HCT116 (cell line): ENCODE data around the gene LCN6. TPM values are rescaled to one million over a fixed set of nuclear protein-coding genes. Genes with fewer than 3 reads are reported as not detected.

ENCODE experiments used
- ATAC-seq: fragments of 200-7000 bp; cut with Tn5 transposase; 2 replicates; pipeline ENCODE4 v1.9.1; 2020; ENCODE audit warnings: mild to moderate bottlenecking, moderate library complexity
- BruUV-seq: library from RNA; stranded (reverse); fragments of 400-500 nt; replicated peaks from 2 replicates; lab custom pipeline; 2021; lab: Mats Ljungman, UMichigan
- CTCF ChIA-PET: fragments of 300-600 bp; sonication (Branson Sonifier 250); formaldehyde crosslinking; loops from one replicate; lab custom pipeline; 2021; ENCODE audit warnings: antibody characterized with exemption; lab: Charles Lee
- POLR2A ChIA-PET: fragments of 300-600, 350-600 bp; sonication (Branson Sonifier 250); formaldehyde crosslinking; loops from one replicate; lab custom pipeline; 2021; ENCODE audit warnings: antibody characterized with exemption; lab: Charles Lee
- RAD21 ChIA-PET, 2 experiments: fragments of 300-600 bp; sonication (Branson Sonifier 250); formaldehyde crosslinking; loops; one replicate each; lab custom pipeline; 2023; ENCODE audit warnings: low total read pairs in 2 of 2; ENCODE audit not compliant: uncharacterized antibody in 2 of 2, unreplicated experiment in 2 of 2, low non-redundant PET in 1 of 2; lab: Charles Lee
- DNase-seq: peaks from one replicate; pipeline ENCODE4 v3.0.0-alpha.2; 2010; ENCODE audit warnings: low read depth, low spot score
- H2AFZ ChIP-seq: fragments of 200-600 bp; shearing (Covaris generic), sonication (generic); 2 replicates; pipeline ENCODE4 v1.6.1; 2017; ENCODE audit warnings: low read depth, mixed run types, mixed read lengths, antibody characterized with exemption, low read length; ENCODE audit not compliant: poor library complexity, severe bottlenecking
- H3K27ac ChIP-seq: 2 replicates; pipeline ENCODE4 v1.5.1; 2012; ENCODE audit warnings: low read depth, low read length
- H3K27me3 ChIP-seq: fragments of 200-600 bp; sonication (generic); 2 replicates; pipeline ENCODE4 v1.6.1; 2016; ENCODE audit warnings: mixed run types, low read length, mixed read lengths; ENCODE audit not compliant: insufficient read depth
- H3K36me3 ChIP-seq, 2 experiments: fragments of 200-500 bp in 1 of 2; fragments of 200-600 bp in 1 of 2; sonication (Bioruptor generic) in 1 of 2; sonication (generic) in 1 of 2; 2 replicates each; pipeline versions ENCODE4 v1.5.1 to v1.6.1; 2014 to 2016; ENCODE audit warnings: low read length in 2 of 2, inconsistent platforms in 1 of 2, mixed read lengths in 1 of 2, mixed run types in 1 of 2; ENCODE audit not compliant: insufficient read depth in 2 of 2, control insufficient read depth in 1 of 2
- H3K4me1 ChIP-seq, 2 experiments: fragments of 200-600 bp in 1 of 2; sonication (generic) in 1 of 2; 2 replicates each; pipeline versions ENCODE4 v1.5.1 to v1.6.1; 2012 to 2017; ENCODE audit warnings: low read length in 2 of 2, inconsistent platforms in 1 of 2, mild to moderate bottlenecking in 1 of 2, mixed read lengths in 1 of 2, mixed run types in 1 of 2, moderate library complexity in 1 of 2; ENCODE audit not compliant: insufficient read depth in 2 of 2, control insufficient read depth in 1 of 2
- H3K4me2 ChIP-seq: fragments of 200-600 bp; sonication (generic); 2 replicates; pipeline ENCODE4 v1.6.1; 2017; ENCODE audit warnings: mixed run types, low read length, mixed read lengths
- H3K4me3 ChIP-seq, 2 experiments: fragments of 200-600 bp in 1 of 2; sonication (generic) in 1 of 2; replicated peaks in 1 of 2; 2 replicates each; pipeline ENCODE4 v1.5.1; 2011 to 2016; ENCODE audit warnings: low read length in 2 of 2, control low read depth in 1 of 2, low read depth in 1 of 2, mild to moderate bottlenecking in 1 of 2, mixed read lengths in 1 of 2, mixed run types in 1 of 2
- H3K79me2 ChIP-seq: fragments of 200-600 bp; sonication (generic); 2 replicates; pipeline ENCODE4 v1.6.1; 2017; ENCODE audit warnings: mild to moderate bottlenecking, mixed run types, low read length, moderate library complexity, mixed read lengths; ENCODE audit not compliant: insufficient read depth
- H3K9ac ChIP-seq: fragments of 200-600 bp; sonication (generic); 2 replicates; pipeline ENCODE4 v1.6.1; 2016; ENCODE audit warnings: low read length, mixed read lengths
- H3K9me2 ChIP-seq: fragments of 200-600 bp; sonication (generic), shearing (Covaris generic); 2 replicates; pipeline ENCODE4 v1.6.1; 2017; ENCODE audit warnings: mixed run types, mild to moderate bottlenecking, moderate library complexity; ENCODE audit not compliant: insufficient read depth
- H3K9me3 ChIP-seq, 2 experiments: fragments of 200-500 bp in 1 of 2; fragments of 200-600 bp in 1 of 2; sonication (Bioruptor generic) in 1 of 2; sonication (generic) in 1 of 2; 2 replicates each; pipeline ENCODE4 v1.6.1; 2014 to 2017; ENCODE audit warnings: low read length in 2 of 2, mixed read lengths in 2 of 2, inconsistent platforms in 1 of 2, low read depth in 1 of 2, mild to moderate bottlenecking in 1 of 2, mixed run types in 1 of 2, moderate library complexity in 1 of 2; ENCODE audit not compliant: control insufficient read depth in 1 of 2, insufficient read depth in 1 of 2
- H4K20me1 ChIP-seq: fragments of 200-600 bp; sonication (generic), shearing (Covaris generic); 2 replicates; pipeline ENCODE4 v1.6.1; 2017; ENCODE audit warnings: mixed run types, mild to moderate bottlenecking, moderate library complexity; ENCODE audit not compliant: insufficient read depth
- CBX3 ChIP-seq: IDR thresholded peaks from 2 replicates; pipeline ENCODE4 v1.6.1; 2012; ENCODE audit warnings: low read depth
- CEBPB ChIP-seq: IDR thresholded peaks from 2 replicates; pipeline ENCODE4 v1.6.1; 2012; ENCODE audit warnings: low read depth
- EGR1 ChIP-seq: IDR thresholded peaks from 2 replicates; pipeline ENCODE4 v1.6.1; 2012; ENCODE audit warnings: low read depth
- FOSL1 ChIP-seq: IDR thresholded peaks from 2 replicates; pipeline ENCODE4 v1.6.1; 2012; ENCODE audit warnings: low read depth
- POLR2AphosphoS5 ChIP-seq: IDR thresholded peaks from 2 replicates; pipeline ENCODE4 v1.6.1; 2011; ENCODE audit warnings: mild to moderate bottlenecking, low read depth, low read length, moderate library complexity
- SP1 ChIP-seq: IDR thresholded peaks from 2 replicates; pipeline ENCODE4 v1.6.1; 2012; ENCODE audit warnings: low read depth
- SRF ChIP-seq: IDR thresholded peaks from 2 replicates; pipeline ENCODE4 v1.6.1; 2012; ENCODE audit warnings: low read depth
- TCF7L2 ChIP-seq: IDR thresholded peaks from 2 replicates; pipeline ENCODE4 v1.7.0; 2011; ENCODE audit warnings: borderline replicate concordance, inconsistent platforms; ENCODE audit not compliant: insufficient read depth, insufficient read length; ENCODE audit errors: extremely low read depth
- ZFX ChIP-seq: fragments of 450-650 bp; IDR thresholded peaks from 2 replicates; pipeline ENCODE4 v1.6.1; 2017
- ZNF274 ChIP-seq: fragments of 200-500 bp; sonication (Bioruptor generic); IDR thresholded peaks from 2 replicates; pipeline ENCODE4 v1.6.1; 2014; ENCODE audit warnings: mild to moderate bottlenecking, low read depth, low read length, inconsistent platforms
- intact Hi-C: fragments of 100-400 bp; cut with micrococcal nuclease; formaldehyde crosslinking; loops from 2 replicates; pipeline ENCODE4 v1.10.0; 2022
- total RNA-seq: library from RNA; stranded (reverse); gene quantifications from one replicate; pipeline ENCODE4 v1.2.1, GENCODE V29; 2021; ENCODE audit not compliant: unreplicated experiment
- TF ChIP-seq, protein P1 (sequence below): IDR thresholded peaks from 2 replicates; pipeline ENCODE4 v1.6.1; 2012; ENCODE audit warnings: low read depth
- TF ChIP-seq, protein P2 (sequence below): IDR thresholded peaks from 2 replicates; pipeline ENCODE4 v1.6.1; 2012
- TF ChIP-seq, protein P3 (sequence below): IDR thresholded peaks from 2 replicates; pipeline ENCODE4 v1.6.1; 2011; ENCODE audit warnings: mild to moderate bottlenecking, low read length, moderate library complexity; ENCODE audit not compliant: insufficient replicate concordance; ENCODE audit errors: extremely low read depth
- TF ChIP-seq, protein P4 (sequence below): IDR thresholded peaks from 2 replicates; pipeline ENCODE4 v1.6.1; 2012

The LCN6 gene
- total RNA-seq, 1 experiment from 2014 or later, result not detected

DNA sequence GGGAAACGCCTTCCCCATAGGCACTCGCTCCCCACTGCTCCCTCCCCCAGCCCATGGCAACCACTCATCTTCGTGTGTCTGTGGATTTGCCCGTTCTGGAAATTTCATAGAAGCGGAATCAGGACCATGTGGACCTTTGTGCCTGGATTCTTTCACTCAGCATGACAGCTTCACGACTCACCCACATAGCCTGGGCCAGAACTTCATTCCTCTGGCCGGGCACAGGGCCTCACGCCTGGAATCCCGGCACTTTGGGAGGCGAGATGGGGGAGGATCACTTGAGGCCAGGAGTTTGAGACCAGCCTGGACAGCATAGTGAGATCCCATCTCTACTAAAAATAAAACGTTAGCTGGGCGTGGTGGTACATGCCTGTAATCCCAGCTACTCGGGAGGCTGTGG, 48.0 kb downstream of the LCN6 start (continued):
- TF ChIP-seq, protein P1, sequence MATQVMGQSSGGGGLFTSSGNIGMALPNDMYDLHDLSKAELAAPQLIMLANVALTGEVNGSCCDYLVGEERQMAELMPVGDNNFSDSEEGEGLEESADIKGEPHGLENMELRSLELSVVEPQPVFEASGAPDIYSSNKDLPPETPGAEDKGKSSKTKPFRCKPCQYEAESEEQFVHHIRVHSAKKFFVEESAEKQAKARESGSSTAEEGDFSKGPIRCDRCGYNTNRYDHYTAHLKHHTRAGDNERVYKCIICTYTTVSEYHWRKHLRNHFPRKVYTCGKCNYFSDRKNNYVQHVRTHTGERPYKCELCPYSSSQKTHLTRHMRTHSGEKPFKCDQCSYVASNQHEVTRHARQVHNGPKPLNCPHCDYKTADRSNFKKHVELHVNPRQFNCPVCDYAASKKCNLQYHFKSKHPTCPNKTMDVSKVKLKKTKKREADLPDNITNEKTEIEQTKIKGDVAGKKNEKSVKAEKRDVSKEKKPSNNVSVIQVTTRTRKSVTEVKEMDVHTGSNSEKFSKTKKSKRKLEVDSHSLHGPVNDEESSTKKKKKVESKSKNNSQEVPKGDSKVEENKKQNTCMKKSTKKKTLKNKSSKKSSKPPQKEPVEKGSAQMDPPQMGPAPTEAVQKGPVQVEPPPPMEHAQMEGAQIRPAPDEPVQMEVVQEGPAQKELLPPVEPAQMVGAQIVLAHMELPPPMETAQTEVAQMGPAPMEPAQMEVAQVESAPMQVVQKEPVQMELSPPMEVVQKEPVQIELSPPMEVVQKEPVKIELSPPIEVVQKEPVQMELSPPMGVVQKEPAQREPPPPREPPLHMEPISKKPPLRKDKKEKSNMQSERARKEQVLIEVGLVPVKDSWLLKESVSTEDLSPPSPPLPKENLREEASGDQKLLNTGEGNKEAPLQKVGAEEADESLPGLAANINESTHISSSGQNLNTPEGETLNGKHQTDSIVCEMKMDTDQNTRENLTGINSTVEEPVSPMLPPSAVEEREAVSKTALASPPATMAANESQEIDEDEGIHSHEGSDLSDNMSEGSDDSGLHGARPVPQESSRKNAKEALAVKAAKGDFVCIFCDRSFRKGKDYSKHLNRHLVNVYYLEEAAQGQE, result no peak
- TF ChIP-seq SRF (no peak), POLR2AphosphoS5 (no peak), CBX3 (no peak), CEBPB (no peak), ZNF274 (no peak)
- TF ChIP-seq, protein P2, sequence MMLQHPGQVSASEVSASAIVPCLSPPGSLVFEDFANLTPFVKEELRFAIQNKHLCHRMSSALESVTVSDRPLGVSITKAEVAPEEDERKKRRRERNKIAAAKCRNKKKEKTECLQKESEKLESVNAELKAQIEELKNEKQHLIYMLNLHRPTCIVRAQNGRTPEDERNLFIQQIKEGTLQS, result no peak
- TF ChIP-seq, all 23 proteins: peak for 0

DNA sequence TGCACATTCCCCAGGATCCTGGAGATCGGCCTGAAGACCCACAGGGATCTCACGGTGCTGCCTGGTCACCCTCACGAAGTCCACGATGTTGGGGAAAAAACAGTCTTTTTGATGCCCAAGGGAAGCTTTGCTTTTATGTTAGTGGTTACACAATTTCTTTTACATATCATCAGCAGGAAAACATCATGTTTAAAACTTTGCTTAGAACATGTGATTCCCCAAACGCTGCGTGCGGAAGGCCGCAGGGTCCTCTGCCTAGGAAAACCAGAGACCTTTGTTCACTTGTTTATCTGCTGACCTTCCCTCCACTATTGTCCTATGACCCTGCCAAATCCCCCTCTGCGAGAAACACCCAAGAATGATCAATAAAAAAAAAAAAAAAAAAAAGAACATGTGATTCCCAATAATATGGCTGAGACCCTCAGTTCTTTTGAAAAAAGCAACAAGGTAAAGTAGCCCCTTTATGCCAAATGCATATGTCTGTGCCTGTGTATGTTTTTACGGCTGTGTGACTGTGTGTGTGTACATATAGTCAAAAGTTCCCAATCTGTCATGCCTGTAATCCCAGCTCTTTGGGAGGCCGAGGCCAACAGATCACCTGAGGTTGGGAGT, 49.6 kb downstream of the LCN6 start:
- RAD21 ChIA-PET, result interaction anchor here in 1 of 2 experiments (0.7 kb wide), 1 partner anchor 45 kb away, joined by 4 read pairs; no protein-coding TSS in a partner anchor
- H3K27ac ChIP-seq, result no peak overlapping the region
- TF ChIP-seq, protein P1, result no peak
- TF ChIP-seq, protein P3, sequence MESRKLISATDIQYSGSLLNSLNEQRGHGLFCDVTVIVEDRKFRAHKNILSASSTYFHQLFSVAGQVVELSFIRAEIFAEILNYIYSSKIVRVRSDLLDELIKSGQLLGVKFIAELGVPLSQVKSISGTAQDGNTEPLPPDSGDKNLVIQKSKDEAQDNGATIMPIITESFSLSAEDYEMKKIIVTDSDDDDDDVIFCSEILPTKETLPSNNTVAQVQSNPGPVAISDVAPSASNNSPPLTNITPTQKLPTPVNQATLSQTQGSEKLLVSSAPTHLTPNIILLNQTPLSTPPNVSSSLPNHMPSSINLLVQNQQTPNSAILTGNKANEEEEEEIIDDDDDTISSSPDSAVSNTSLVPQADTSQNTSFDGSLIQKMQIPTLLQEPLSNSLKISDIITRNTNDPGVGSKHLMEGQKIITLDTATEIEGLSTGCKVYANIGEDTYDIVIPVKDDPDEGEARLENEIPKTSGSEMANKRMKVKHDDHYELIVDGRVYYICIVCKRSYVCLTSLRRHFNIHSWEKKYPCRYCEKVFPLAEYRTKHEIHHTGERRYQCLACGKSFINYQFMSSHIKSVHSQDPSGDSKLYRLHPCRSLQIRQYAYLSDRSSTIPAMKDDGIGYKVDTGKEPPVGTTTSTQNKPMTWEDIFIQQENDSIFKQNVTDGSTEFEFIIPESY, result no peak
- TF ChIP-seq, protein P2, result no peak
- TF ChIP-seq ZFX (no peak), CEBPB (no peak), ZNF274 (no peak), FOSL1 (no peak), SP1 (no peak), EGR1 (no peak), TCF7L2 (no peak)
- TF ChIP-seq, protein P4, sequence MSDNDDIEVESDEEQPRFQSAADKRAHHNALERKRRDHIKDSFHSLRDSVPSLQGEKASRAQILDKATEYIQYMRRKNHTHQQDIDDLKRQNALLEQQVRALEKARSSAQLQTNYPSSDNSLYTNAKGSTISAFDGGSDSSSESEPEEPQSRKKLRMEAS, result no peak

More for the DNA sequence above, 49.6 kb downstream of the LCN6 start:
- H3K27me3 ChIP-seq, result no peaks in the 10 kb centered on the region
- H3K9me2 ChIP-seq, result no peaks in the 10 kb centered on the region
- POLR2A ChIA-PET, result no interaction called here
- H3K79me2 ChIP-seq, result no peaks in the 10 kb centered on the region
- H2AFZ ChIP-seq, result no peak overlapping the region
- CTCF ChIA-PET, result interaction anchor here (0.9 kb wide), 1 partner anchor 27 kb away, joined by 3 read pairs; no protein-coding TSS in a partner anchor
- no peak overlapping the region for H3K4me3 ChIP-seq
- DNase-seq, result no peak
- ATAC-seq, result no peak
- H3K36me3 ChIP-seq, result no peaks in the 10 kb centered on the region
- H3K4me1 ChIP-seq, result peaks cover 25 to 57% of the 10 kb centered on the region in 2 experiments
- BruUV-seq, result no TSS peak
- H3K9me3 ChIP-seq, result no peaks in the 10 kb centered on the region
- no peak overlapping the region for H3K9ac ChIP-seq
- no peak overlapping the region for H3K4me2 ChIP-seq
- intact Hi-C loops, result no loop called here
- H4K20me1 ChIP-seq, result no peaks in the 10 kb centered on the region
